HTERT RPE-1 (cell line): ENCODE results near the gene GTF2IRD1.

Experiments used
- in situ Hi-C: fragments of 300-500 bp; cut with MboI; formaldehyde crosslinking; loops from 4 replicates; pipeline ENCODE4 v1.14.3; 2020; ENCODE audit warnings: low sequenced_read_pairs

Gene GTF2IRD1

GRCh38 chr7:74586258-74587175, 132.8 kb downstream of the GTF2IRD1 start:
- in situ Hi-C loops, result no loop called here

GRCh38 chr7:74587435-74588126, 133.9 kb downstream of the GTF2IRD1 start:
- in situ Hi-C loops, result no loop called here

GRCh38 chr7:74590813-74591212, 137.1 kb downstream of the GTF2IRD1 start:
- in situ Hi-C loops, result no loop called here

- in situ Hi-C loops, result no loop called here
Observed at GRCh38 chr7:74598558-74598957, 144.9 kb downstream of the GTF2IRD1 start.

GRCh38 chr7:74599244-74599643, 145.5 kb downstream of the GTF2IRD1 start:
- in situ Hi-C loops, result no loop called here

GRCh38 chr7:74604326-74605020, 150.8 kb downstream of the GTF2IRD1 start:
- in situ Hi-C loops, result no loop called here

GRCh38 chr7:74606101-74606908, 152.6 kb downstream of the GTF2IRD1 start:
- in situ Hi-C loops, result no loop called here

GRCh38 chr7:74606909-74607510, 153.3 kb downstream of the GTF2IRD1 start:
- in situ Hi-C loops, result no loop called here

GRCh38 chr7:74612015-74612829, 158.5 kb downstream of the GTF2IRD1 start:
- in situ Hi-C loops, result no loop called here

- in situ Hi-C loops, result no loop called here
Observed at GRCh38 chr7:74615933-74616780, 162.5 kb downstream of the GTF2IRD1 start.

GRCh38 chr7:74617180-74617744, 163.6 kb downstream of the GTF2IRD1 start:
- in situ Hi-C loops, result no loop called here

GRCh38 chr7:74619235-74619860, 165.6 kb downstream of the GTF2IRD1 start:
- in situ Hi-C loops, result no loop called here

- in situ Hi-C loops, result no loop called here
Observed at GRCh38 chr7:74622228-74622749, 168.6 kb downstream of the GTF2IRD1 start.

GRCh38 chr7:74623135-74623534, 169.4 kb downstream of the GTF2IRD1 start:
- in situ Hi-C loops, result no loop called here

- in situ Hi-C loops, result no loop called here
Observed at GRCh38 chr7:74625446-74625845, 171.7 kb downstream of the GTF2IRD1 start.

- in situ Hi-C loops, result no loop called here
Observed at GRCh38 chr7:74627661-74628411, 174.1 kb downstream of the GTF2IRD1 start.

GRCh38 chr7:74632505-74632904, 178.8 kb downstream of the GTF2IRD1 start:
- in situ Hi-C loops, result no loop called here
